ENCODE results near the gene IPO8.

GRCh38 chr12:30725739-30726138 is 30.1 kb upstream of the IPO8 start:
- TF ChIP-seq CTCF (IDR thresholded peaks at IDR 0.05; ENCODE audit: insufficient read depth, low read depth, low read length) (no peak), EZH2 (IDR thresholded peaks at IDR 0.05; ENCODE audit: insufficient read depth, low read length) (no peak)
